Measurements from ENCODE around the gene TDRD12. TPM values are rescaled to one million over a fixed set of nuclear protein-coding genes. Genes with fewer than 3 reads are reported as not detected.

TDRD12 gene
- total and polyA plus RNA-seq, 2 donors (not counting 1 experiment from before 2014, with no cell fraction given): 0.17 TPM; not detected in 1

DNA sequence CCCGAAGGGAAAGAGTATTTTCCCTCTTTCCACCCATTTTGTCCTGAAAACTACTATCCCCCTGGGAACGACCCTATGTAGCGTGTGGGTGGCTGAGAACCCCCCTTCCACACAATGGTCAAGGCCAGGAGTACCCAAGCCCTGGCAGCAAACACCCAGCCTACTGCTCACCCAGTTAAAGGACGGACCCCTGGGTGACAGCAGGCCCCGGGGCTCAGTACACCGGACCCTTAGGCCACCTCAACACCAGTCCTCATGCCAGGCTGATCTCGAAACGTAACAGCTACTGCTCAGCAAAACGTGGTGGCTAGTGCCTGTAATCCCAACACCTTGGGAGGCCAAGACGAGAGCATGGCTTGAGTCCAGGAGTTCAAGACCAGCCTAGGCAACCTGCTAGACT is 46.0 kb upstream of the TDRD12 start:
- no peaks in the 10 kb centered on the region for H3K4me1 ChIP-seq (ENCODE audit: control insufficient read depth, extremely low read depth, insufficient read depth, low read length)
- peaks cover 23% of the 10 kb centered on the region for H3K27me3 ChIP-seq (ENCODE audit: control insufficient read depth, insufficient read depth, low read length)
- no peak overlapping the region for H3K9ac ChIP-seq (ENCODE audit: insufficient read depth, low read length)
- no peaks in the 10 kb centered on the region for H3K36me3 ChIP-seq (ENCODE audit: control insufficient read depth, insufficient read depth, low read length)
- no peak overlapping the region for H3K27ac ChIP-seq (ENCODE audit: insufficient read depth, low read length)
- DNase-seq (ENCODE audit: low read depth in 2 of 2): no peak
- H3K4me3 ChIP-seq (replicated peaks in 1 of 4; ENCODE audit: control extremely low read depth in 1 of 4, insufficient read depth in 1 of 4, low read depth in 3 of 4, low read length in 4 of 4): peak overlapping the region in 2 of 4 experiments; percentile 52 to 94
- no peaks in the 10 kb centered on the region for H3K9me3 ChIP-seq (ENCODE audit: control insufficient read depth, insufficient read depth, low read depth, low read length)
- no peaks in the 10 kb centered on the region for H4K20me1 ChIP-seq (ENCODE audit: control insufficient read depth, extremely low read depth, insufficient read depth, low read length)
- H3K4me2 ChIP-seq (ENCODE audit: extremely low read depth, insufficient read depth, low read length): peak overlapping the region; percentile 11
- no peak for TF ChIP-seq EZH2 (IDR thresholded peaks at IDR 0.05; ENCODE audit: low read length, missing control alignments)
- no peak for TF ChIP-seq CTCF (conservative IDR thresholded peaks at IDR 0.05 in 1 of 2, IDR thresholded peaks at IDR 0.05 in 1 of 2; ENCODE audit: low read depth in 1 of 2, low read length in 2 of 2)
- H3K79me2 ChIP-seq (ENCODE audit: control insufficient read depth, insufficient read depth, low read length): peaks cover 38% of the 10 kb centered on the region
- H2AFZ ChIP-seq (ENCODE audit: low read length): no peak overlapping the region

DNA sequence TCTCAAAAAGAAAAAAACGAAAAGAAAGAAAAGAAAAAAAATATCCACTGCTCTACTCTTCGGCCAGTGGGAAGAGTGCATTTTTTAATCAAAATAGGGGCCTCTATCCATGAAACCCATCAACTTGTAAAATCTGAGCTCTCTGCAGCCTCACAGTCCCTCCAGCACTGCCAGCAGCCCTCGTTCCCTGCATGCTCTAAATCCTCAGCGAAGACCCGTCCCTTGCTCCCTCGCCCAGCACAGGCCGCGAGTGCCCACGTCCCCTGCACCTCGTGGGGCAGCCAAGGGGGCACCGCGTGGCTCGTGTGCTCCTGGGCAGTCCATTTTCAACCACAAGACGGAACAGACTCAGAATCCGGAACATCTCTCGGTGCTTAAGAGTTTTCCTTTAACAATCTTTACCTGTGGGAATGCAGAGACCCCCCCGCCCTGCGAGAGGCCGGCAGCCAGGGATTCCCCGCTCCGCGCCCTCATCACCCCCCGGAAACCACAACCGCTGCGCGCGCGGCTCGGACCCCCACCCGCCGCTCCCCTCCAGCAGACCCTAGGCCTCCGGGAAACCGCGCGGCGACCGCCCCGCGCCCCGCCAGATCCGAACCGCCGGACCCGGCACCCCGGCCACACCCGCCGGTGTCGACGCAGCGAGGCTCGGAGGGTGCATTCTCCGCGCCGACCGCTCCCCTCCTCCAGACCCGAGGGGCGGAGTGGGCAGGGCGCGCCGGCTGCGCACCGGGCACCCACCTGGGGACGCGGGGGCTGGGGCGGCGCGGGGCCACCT is 45.2 kb upstream of the TDRD12 start:
- DNase-seq (ENCODE audit: low read depth in 2 of 2): no peak
- TF ChIP-seq EZH2 (IDR thresholded peaks at IDR 0.05; ENCODE audit: low read length, missing control alignments) (no peak), CTCF (conservative IDR thresholded peaks at IDR 0.05 in 1 of 2, IDR thresholded peaks at IDR 0.05 in 1 of 2; ENCODE audit: low read depth in 1 of 2, low read length in 2 of 2) (no peak)
- H3K36me3 ChIP-seq (ENCODE audit: control insufficient read depth, insufficient read depth, low read length): no peaks in the 10 kb centered on the region
- no peaks in the 10 kb centered on the region for H4K20me1 ChIP-seq (ENCODE audit: control insufficient read depth, extremely low read depth, insufficient read depth, low read length)
- H3K4me3 ChIP-seq (replicated peaks in 1 of 4; ENCODE audit: control extremely low read depth in 1 of 4, insufficient read depth in 1 of 4, low read depth in 3 of 4, low read length in 4 of 4): peak overlapping the region; percentile 52 to 94 (median 88)
- H3K27ac ChIP-seq (ENCODE audit: insufficient read depth, low read length): peak overlapping the region; percentile 63
- peak overlapping the region; percentile 98 for H2AFZ ChIP-seq (ENCODE audit: low read length)
- H3K9ac ChIP-seq (ENCODE audit: insufficient read depth, low read length): peak overlapping the region; percentile 72
- peak overlapping the region; percentile 93 for H3K4me2 ChIP-seq (ENCODE audit: extremely low read depth, insufficient read depth, low read length)
- H3K4me1 ChIP-seq (ENCODE audit: control insufficient read depth, extremely low read depth, insufficient read depth, low read length): no peaks in the 10 kb centered on the region
- peaks cover 24% of the 10 kb centered on the region for H3K27me3 ChIP-seq (ENCODE audit: control insufficient read depth, insufficient read depth, low read length)
- peaks cover 35% of the 10 kb centered on the region for H3K79me2 ChIP-seq (ENCODE audit: control insufficient read depth, insufficient read depth, low read length)
- no peaks in the 10 kb centered on the region for H3K9me3 ChIP-seq (ENCODE audit: control insufficient read depth, insufficient read depth, low read depth, low read length)

DNA sequence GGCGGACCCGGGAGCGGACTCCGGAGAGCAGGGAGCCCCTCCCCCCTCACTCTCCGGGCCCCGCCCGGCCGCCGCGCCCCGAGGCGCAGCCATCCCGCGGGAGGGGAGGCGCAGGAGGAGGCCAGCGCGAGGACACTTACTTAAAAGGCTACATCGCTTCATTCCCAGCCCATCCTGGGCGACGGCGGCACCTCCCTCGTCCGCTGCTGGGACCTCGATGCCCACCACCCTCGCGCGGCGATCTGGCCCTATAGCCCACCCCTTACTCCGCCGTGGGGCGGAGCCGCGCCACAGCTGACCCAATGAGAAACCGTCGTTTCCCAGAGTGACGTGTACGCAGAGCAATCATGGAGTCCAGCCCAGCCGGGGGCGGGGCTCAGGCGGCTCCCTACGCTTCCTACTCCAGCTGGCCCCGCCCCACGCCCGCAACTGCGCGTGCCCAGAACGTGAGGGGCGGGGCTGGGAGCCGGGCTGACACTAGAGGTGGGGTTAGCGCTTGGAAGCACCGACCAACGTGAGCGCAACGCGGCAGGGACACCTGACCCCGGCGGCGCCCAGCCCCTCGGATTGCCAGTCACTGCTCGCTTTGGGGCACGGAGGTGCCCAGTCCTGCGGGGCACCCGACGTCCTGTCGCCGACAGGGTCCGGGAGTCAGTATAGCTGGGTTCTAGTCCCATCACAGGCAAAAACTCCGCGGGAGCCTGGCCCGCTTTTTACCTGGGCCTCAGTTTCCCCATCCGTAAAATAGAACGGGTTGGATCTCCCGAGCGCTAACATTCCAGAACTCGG is 44.4 kb upstream of the TDRD12 start, which contains the start of gene ANKRD27:
Gene ANKRD27 (minus strand): TSS at position 250 of the 789 bp plus-strand sequence. CDS start 16,165 bp downstream, outside the sequence.
- peaks cover 31% of the 10 kb centered on the region for H3K79me2 ChIP-seq (ENCODE audit: control insufficient read depth, insufficient read depth, low read length)
- H3K4me1 ChIP-seq (ENCODE audit: control insufficient read depth, extremely low read depth, insufficient read depth, low read length): no peaks in the 10 kb centered on the region
- peak within 1 kb of the TSS; percentile 93 for H3K4me2 ChIP-seq (ENCODE audit: extremely low read depth, insufficient read depth, low read length)
- H3K4me3 ChIP-seq (replicated peaks in 1 of 4; ENCODE audit: control extremely low read depth in 1 of 4, insufficient read depth in 1 of 4, low read depth in 3 of 4, low read length in 4 of 4): peak within 1 kb of the TSS; percentile 83 to 94 (median 88)
- H2AFZ ChIP-seq (ENCODE audit: low read length): peak within 1 kb of the TSS; percentile 98
- H3K27ac ChIP-seq (ENCODE audit: insufficient read depth, low read length): peak within 1 kb of the TSS; percentile 71
- H3K27me3 ChIP-seq (ENCODE audit: control insufficient read depth, insufficient read depth, low read length): peaks cover 24% of the 10 kb centered on the region
- no peak for TF ChIP-seq CTCF (conservative IDR thresholded peaks at IDR 0.05 in 1 of 2, IDR thresholded peaks at IDR 0.05 in 1 of 2; ENCODE audit: low read depth in 1 of 2, low read length in 2 of 2)
- no peak for TF ChIP-seq EZH2 (IDR thresholded peaks at IDR 0.05; ENCODE audit: low read length, missing control alignments)
- H3K36me3 ChIP-seq (ENCODE audit: control insufficient read depth, insufficient read depth, low read length): no peaks in the 10 kb centered on the region
- no peaks in the 10 kb centered on the region for H3K9me3 ChIP-seq (ENCODE audit: control insufficient read depth, insufficient read depth, low read depth, low read length)
- H4K20me1 ChIP-seq (ENCODE audit: control insufficient read depth, extremely low read depth, insufficient read depth, low read length): no peaks in the 10 kb centered on the region
- peak; percentile 93 to 97 for DNase-seq (ENCODE audit: low read depth in 2 of 2)
- H3K9ac ChIP-seq (ENCODE audit: insufficient read depth, low read length): peak within 1 kb of the TSS; percentile 72

Measured in fibroblast of lung (primary cell).